ENCODE measurements around the gene DSC2.

Gene DSC2

DNA sequence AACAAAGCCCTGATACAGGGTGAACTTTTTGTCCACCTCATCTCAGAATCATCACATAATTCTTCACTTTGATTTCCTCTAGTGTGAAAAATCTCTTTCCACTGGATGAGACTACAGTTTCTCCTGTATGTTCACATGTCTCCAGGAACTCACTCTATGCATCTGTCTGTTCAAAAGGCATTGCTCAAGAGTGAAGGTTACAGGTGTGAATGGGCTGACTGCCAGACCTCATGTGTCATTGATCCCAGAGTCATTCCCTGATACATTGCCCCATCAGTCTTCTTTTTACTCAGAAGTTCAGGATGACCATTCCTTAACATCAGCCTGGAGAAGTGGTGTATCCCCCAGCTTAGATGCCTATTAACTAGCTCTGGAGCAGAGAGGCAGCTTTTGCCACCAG, 55.3 kb downstream of the DSC2 start:
- Histone ChIP-seq H2AFZ (ENCODE audit: low read length) (no peak overlapping the region), H3F3A (ENCODE audit: insufficient read depth, low read length) (no peaks in the 10 kb centered on the region), H3K36me3 (replicated peaks; ENCODE audit: insufficient read depth, low read length) (no peaks in the 10 kb centered on the region), H3K27me3 (replicated peaks; ENCODE audit: insufficient read depth, low read length) (no peaks in the 10 kb centered on the region), H3K4me2 (ENCODE audit: low read depth, low read length) (no peak overlapping the region), H3K9me3 (replicated peaks; ENCODE audit: insufficient read depth, low read length) (no peaks in the 10 kb centered on the region), H3K9me2 (replicated peaks; ENCODE audit: insufficient read depth, low read length) (no peaks in the 10 kb centered on the region), H3K4me1 (ENCODE audit: low read length) (no peaks in the 10 kb centered on the region), H4K20me1 (ENCODE audit: insufficient read depth, low read length) (no peaks in the 10 kb centered on the region), H3K79me2 (ENCODE audit: low read length) (no peaks in the 10 kb centered on the region), H3K9ac (ENCODE audit: low read length) (no peak overlapping the region), H3K27ac (ENCODE audit: low read length) (no peak overlapping the region), H3K4me3 (ENCODE audit: low read length) (no peak overlapping the region)
- TF ChIP-seq EZH2phosphoT487 (IDR thresholded peaks at IDR 0.05; ENCODE audit: low read length), result no peak
- TF ChIP-seq, protein P1, sequence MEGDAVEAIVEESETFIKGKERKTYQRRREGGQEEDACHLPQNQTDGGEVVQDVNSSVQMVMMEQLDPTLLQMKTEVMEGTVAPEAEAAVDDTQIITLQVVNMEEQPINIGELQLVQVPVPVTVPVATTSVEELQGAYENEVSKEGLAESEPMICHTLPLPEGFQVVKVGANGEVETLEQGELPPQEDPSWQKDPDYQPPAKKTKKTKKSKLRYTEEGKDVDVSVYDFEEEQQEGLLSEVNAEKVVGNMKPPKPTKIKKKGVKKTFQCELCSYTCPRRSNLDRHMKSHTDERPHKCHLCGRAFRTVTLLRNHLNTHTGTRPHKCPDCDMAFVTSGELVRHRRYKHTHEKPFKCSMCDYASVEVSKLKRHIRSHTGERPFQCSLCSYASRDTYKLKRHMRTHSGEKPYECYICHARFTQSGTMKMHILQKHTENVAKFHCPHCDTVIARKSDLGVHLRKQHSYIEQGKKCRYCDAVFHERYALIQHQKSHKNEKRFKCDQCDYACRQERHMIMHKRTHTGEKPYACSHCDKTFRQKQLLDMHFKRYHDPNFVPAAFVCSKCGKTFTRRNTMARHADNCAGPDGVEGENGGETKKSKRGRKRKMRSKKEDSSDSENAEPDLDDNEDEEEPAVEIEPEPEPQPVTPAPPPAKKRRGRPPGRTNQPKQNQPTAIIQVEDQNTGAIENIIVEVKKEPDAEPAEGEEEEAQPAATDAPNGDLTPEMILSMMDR (IDR thresholded peaks at IDR 0.05; ENCODE audit: low read length), result no peak
- DNase-seq, result no peak

DNA sequence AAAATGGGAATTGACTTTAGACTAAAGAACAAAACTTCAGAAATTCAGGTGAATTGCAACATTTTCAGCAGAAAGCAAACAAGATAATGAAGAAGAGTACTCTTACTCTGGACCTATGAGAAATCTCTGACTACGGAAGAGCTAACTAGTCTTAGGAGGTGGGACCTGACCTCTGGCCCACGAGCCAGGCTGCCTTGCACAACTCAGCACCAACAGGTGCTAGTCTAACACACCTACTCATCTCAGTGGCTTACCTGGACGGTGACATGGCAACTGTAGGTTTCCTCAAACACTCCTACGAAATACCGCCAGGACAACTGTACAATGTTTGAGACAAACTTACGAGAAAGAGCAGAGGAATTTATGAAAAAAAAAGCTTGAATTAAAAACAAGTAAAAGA, 56.6 kb downstream of the DSC2 start:
- TF ChIP-seq, protein P1 (IDR thresholded peaks at IDR 0.05; ENCODE audit: low read length), result no peak
- TF ChIP-seq EZH2phosphoT487 (IDR thresholded peaks at IDR 0.05; ENCODE audit: low read length) (no peak), EZH2 (optimal IDR thresholded peaks at IDR 0.05; ENCODE audit: low read depth, low read length) (no peak)
- H3K9ac ChIP-seq (ENCODE audit: low read length), result no peak overlapping the region
- H3K36me3 ChIP-seq (replicated peaks; ENCODE audit: insufficient read depth, low read length), result no peaks in the 10 kb centered on the region
- H3K27ac ChIP-seq (ENCODE audit: low read length), result no peak overlapping the region
- no peak overlapping the region for H3K4me3 ChIP-seq (ENCODE audit: low read length)
- DNase-seq, result no peak
- H4K20me1 ChIP-seq (ENCODE audit: insufficient read depth, low read length), result no peaks in the 10 kb centered on the region
- no peaks in the 10 kb centered on the region for H3K27me3 ChIP-seq (replicated peaks; ENCODE audit: insufficient read depth, low read length)
- no peaks in the 10 kb centered on the region for H3F3A ChIP-seq (ENCODE audit: insufficient read depth, low read length)
- no peaks in the 10 kb centered on the region for H3K79me2 ChIP-seq (ENCODE audit: low read length)
- H3K9me2 ChIP-seq (replicated peaks; ENCODE audit: insufficient read depth, low read length), result no peaks in the 10 kb centered on the region
- H3K4me1 ChIP-seq (ENCODE audit: low read length), result no peaks in the 10 kb centered on the region
- no peak overlapping the region for H3K4me2 ChIP-seq (ENCODE audit: low read depth, low read length)
- H2AFZ ChIP-seq (ENCODE audit: low read length), result no peak overlapping the region
- no peaks in the 10 kb centered on the region for H3K9me3 ChIP-seq (replicated peaks; ENCODE audit: insufficient read depth, low read length)

DNA sequence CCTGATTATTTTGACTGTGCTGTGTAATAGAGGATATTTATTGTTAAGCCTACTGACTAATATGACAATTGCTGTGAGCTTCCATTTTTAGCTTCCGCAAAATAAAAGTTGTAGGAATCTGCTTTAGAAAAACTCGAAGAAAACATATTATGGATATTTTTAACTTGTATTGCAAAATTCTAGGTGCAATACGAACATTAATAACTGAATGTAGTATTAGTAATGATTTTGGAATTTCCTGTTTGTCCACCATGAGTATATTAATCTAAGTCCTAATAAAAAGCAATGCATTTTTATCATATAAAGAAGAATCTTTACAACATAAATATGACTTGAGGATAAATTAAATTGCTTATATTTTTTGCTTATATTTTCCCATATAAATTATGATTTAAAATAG, 57.3 kb downstream of the DSC2 start:
- Histone ChIP-seq H2AFZ (ENCODE audit: low read length) (no peak overlapping the region), H3K4me1 (ENCODE audit: low read length) (no peaks in the 10 kb centered on the region), H3K27me3 (replicated peaks; ENCODE audit: insufficient read depth, low read length) (no peaks in the 10 kb centered on the region), H3F3A (ENCODE audit: insufficient read depth, low read length) (no peaks in the 10 kb centered on the region), H3K36me3 (replicated peaks; ENCODE audit: insufficient read depth, low read length) (no peaks in the 10 kb centered on the region), H3K9me2 (replicated peaks; ENCODE audit: insufficient read depth, low read length) (no peaks in the 10 kb centered on the region), H4K20me1 (ENCODE audit: insufficient read depth, low read length) (no peaks in the 10 kb centered on the region), H3K79me2 (ENCODE audit: low read length) (no peaks in the 10 kb centered on the region), H3K27ac (ENCODE audit: low read length) (no peak overlapping the region), H3K9ac (ENCODE audit: low read length) (no peak overlapping the region), H3K4me2 (ENCODE audit: low read depth, low read length) (no peak overlapping the region), H3K4me3 (ENCODE audit: low read length) (no peak overlapping the region), H3K9me3 (replicated peaks; ENCODE audit: insufficient read depth, low read length) (no peaks in the 10 kb centered on the region)
- DNase-seq, result no peak
- TF ChIP-seq EZH2phosphoT487 (IDR thresholded peaks at IDR 0.05; ENCODE audit: low read length) (no peak), EZH2 (optimal IDR thresholded peaks at IDR 0.05; ENCODE audit: low read depth, low read length) (no peak)
- TF ChIP-seq, protein P1 (IDR thresholded peaks at IDR 0.05; ENCODE audit: low read length), result no peak

Data from MM.1S (cell line).